IPS-15b (cell line): Measurements from ENCODE around the gene CPLX1.

ENCODE experiments used
- H3K27me3 ChIP-seq: one replicate; pipeline ENCODE4 v1.6.1; 2013; ENCODE audit warnings: low read length; ENCODE audit not compliant: control insufficient read depth, insufficient read depth
- H3K36me3 ChIP-seq: one replicate; pipeline ENCODE4 v1.6.1; 2013; ENCODE audit warnings: low read length; ENCODE audit not compliant: control insufficient read depth, insufficient read depth
- H3K4me1 ChIP-seq: one replicate; pipeline ENCODE4 v1.6.1; 2013; ENCODE audit warnings: mild to moderate bottlenecking, low read length; ENCODE audit not compliant: control insufficient read depth, insufficient read depth
- H3K4me3 ChIP-seq: one replicate; pipeline ENCODE4 v1.5.1; 2013; ENCODE audit warnings: low read depth, low read length
- H3K9ac ChIP-seq: one replicate; pipeline ENCODE4 v1.6.1; 2013; ENCODE audit warnings: low read depth, mild to moderate bottlenecking, low read length
- H3K9me3 ChIP-seq: one replicate; pipeline ENCODE4 v1.6.1; 2013; ENCODE audit warnings: mild to moderate bottlenecking, low read length; ENCODE audit not compliant: control insufficient read depth, insufficient read depth

CPLX1 gene

DNA sequence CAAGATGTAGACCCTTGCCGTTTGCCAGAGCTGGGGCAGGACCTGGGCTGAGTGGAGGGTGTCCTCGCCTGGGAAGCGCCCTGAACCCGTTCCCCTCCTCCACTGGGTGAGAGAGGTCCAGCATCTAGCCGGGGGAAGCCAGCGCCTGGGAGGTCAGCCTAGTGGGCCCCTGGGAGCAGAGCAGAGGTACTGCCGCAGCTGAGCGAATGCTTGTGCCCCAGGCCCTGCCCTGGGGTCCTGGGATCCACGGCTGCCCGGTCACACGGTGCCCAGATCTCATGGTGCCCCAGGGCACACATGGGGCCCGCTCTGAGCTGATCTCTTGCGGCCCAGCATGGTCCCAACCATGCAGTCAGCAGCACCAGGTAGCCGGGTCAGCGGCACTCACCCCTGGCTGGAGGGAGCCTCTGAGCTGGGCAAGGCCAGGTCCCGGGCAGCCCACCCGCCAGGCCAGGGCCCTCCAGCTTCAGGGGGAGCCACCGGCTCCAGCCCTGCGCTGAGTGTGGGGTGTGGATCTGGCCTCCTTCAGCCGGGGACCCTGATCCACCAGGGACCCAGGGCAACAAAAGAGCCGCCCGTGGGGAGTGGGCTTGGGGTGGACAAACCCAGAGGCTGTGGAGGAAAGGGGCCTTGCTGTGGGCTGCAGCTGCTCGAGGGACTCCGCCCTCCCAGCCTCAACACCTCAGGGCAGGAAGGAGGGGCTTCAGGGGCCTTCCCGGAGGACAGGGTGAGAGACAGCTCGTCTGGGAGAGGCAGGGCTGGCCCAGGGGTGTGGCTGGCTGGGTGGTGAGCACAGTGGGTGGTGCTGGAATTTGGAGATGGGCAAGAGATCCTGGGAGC, 4.1 kb upstream of the CPLX1 start:
- no peaks in the 10 kb centered on the region for H3K4me1 ChIP-seq
- no peak overlapping the region for H3K4me3 ChIP-seq
- H3K36me3 ChIP-seq, result no peaks in the 10 kb centered on the region
- no peak overlapping the region for H3K9ac ChIP-seq
- no peaks in the 10 kb centered on the region for H3K9me3 ChIP-seq
- peaks cover 16% of the 10 kb centered on the region for H3K27me3 ChIP-seq

DNA sequence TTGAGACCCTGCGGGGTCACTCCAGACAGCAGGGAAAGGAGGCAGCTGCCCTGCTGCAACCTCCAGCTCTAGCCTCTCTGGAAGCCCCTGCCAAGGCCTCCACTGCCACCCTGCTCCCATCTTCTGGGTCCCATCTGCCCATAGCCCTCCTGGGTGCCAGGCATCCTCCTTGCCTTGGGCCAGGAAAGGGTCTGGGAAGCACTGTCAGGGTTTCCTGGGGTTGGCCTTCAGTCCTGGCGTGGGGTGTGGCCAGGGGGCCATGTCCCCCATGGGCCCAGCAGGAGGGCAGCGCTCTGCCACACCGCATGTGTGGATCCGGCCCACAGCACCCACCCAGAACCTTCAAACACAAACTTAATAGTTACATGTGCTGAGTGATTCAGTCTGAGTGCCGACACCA, 3.4 kb upstream of the CPLX1 start:
- Histone ChIP-seq H3K4me3 (no peak overlapping the region), H3K36me3 (no peaks in the 10 kb centered on the region), H3K9ac (no peak overlapping the region), H3K9me3 (no peaks in the 10 kb centered on the region), H3K27me3 (peaks cover 23% of the 10 kb centered on the region), H3K4me1 (no peaks in the 10 kb centered on the region)

DNA sequence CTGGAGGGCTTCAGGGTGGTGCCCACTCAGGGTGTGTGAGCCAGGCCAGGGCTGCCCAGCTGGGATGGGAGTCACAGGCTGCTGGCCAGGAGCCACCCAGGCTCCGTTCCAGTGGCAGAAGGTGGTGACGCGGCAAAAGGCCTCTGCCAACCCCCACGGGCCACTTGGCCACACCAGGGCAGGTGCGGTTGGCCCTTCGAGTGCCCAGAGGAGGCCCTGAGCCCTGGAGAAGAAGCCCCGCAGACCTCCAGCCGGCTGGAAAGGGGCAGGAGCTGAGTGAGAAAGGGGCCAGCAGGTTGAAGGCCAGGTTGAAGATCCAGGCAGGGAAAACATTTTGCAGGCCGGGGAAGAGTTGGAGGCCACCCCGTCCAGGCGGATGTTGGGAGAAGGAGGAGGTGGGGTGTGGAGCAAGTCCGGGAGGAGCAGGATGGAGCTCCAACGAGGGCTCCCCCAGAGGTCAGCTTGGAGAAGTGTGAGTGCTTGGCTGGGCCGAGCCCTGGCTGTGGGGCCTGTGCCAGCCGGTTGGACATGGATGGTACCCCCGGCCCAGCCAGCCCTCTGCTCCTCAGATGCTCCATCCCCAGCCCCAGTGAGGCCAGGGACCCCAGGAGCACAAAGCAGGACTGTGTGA, 2.8 kb upstream of the CPLX1 start:
- Histone ChIP-seq H3K27me3 (peaks cover 27% of the 10 kb centered on the region), H3K4me3 (no peak overlapping the region), H3K4me1 (no peaks in the 10 kb centered on the region), H3K9ac (no peak overlapping the region), H3K36me3 (no peaks in the 10 kb centered on the region), H3K9me3 (no peaks in the 10 kb centered on the region)

DNA sequence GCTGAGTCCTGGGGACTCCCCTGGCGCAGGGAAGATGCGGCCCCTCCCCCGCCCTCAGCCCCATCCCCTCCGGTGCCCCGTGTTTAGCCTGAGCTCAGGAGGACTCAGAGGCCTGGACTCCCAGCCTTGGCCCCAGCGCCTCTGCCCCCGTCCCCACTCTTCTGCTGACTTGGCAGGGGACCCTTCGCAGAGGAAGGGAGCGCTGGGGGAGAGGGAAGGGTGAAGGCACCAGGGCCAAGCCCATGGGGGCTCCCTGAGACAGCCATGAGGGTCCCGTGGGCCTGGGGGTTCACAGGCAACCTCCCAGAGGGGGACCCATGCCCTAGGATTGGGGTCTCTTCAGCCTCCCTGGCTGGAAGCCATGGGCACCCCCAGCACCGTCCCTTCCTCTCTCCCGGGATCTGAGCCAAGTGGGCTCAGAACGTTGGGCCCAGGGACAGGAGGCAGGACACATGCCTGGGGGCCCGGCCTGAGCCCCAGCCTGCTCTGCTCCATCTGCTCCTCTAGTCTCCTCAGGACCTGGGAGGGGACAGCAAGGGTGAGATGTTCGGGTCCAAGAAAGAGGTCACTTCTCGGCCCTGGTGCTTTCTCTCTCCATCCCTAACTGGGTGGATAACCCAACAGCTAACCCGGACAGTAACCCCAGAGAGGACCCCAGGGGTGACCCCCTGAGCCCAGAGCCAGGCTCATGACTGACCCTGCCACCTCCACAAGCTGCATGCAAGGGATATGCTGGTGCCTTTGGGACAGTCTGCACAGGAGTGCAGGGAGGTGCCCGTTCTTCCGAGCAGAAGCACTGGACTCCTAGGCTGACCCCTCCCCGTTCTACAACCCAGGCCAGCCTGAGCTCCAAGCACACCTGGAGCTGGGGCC, 1.5 kb upstream of the CPLX1 start:
- H3K9me3 ChIP-seq, result no peaks in the 10 kb centered on the region
- H3K4me3 ChIP-seq, result peak overlapping the region; percentile 4
- no peaks in the 10 kb centered on the region for H3K36me3 ChIP-seq
- H3K4me1 ChIP-seq, result no peaks in the 10 kb centered on the region
- H3K9ac ChIP-seq, result no peak overlapping the region
- peaks cover 35% of the 10 kb centered on the region for H3K27me3 ChIP-seq

DNA sequence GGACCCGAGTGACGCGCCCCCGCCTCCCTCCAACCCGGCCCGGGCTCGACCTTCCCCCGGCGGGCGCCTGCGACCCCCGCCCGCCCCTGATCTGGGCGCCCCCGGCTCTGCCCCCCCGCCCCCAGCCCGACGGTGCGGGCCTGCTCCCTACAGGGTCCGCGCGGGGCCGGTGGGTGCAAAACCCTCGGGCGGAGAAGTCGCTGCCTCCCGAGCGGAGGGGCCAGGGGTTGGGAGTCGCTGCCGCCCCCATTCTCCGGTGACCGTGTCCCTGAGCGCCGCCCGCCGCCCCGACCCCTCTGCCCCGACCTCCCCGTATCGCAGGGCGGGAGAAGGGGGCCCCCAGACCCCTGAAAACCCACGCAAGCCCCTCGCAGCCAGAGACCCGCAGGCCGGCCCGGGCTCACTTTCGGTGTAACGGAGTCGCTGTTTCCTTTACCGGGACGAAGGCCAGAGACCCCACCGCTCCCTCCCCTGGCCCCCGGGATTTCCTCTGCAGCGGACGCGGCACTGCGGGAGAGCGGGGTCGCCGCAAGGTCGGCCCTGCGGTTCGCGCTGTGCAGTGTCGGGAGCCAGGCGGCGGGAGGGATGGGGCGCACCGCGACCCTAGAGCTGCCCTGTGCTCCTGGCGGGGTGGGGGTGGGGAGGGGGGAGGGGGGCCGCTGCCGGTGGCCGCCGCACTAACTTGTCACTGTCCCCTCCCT, 729 bp upstream of the CPLX1 start:
- no peak overlapping the region for H3K9ac ChIP-seq
- H3K4me3 ChIP-seq, result peak overlapping the region; percentile 49
- peaks cover 41% of the 10 kb centered on the region for H3K27me3 ChIP-seq
- no peaks in the 10 kb centered on the region for H3K9me3 ChIP-seq
- H3K36me3 ChIP-seq, result no peaks in the 10 kb centered on the region
- H3K4me1 ChIP-seq, result no peaks in the 10 kb centered on the region

DNA sequence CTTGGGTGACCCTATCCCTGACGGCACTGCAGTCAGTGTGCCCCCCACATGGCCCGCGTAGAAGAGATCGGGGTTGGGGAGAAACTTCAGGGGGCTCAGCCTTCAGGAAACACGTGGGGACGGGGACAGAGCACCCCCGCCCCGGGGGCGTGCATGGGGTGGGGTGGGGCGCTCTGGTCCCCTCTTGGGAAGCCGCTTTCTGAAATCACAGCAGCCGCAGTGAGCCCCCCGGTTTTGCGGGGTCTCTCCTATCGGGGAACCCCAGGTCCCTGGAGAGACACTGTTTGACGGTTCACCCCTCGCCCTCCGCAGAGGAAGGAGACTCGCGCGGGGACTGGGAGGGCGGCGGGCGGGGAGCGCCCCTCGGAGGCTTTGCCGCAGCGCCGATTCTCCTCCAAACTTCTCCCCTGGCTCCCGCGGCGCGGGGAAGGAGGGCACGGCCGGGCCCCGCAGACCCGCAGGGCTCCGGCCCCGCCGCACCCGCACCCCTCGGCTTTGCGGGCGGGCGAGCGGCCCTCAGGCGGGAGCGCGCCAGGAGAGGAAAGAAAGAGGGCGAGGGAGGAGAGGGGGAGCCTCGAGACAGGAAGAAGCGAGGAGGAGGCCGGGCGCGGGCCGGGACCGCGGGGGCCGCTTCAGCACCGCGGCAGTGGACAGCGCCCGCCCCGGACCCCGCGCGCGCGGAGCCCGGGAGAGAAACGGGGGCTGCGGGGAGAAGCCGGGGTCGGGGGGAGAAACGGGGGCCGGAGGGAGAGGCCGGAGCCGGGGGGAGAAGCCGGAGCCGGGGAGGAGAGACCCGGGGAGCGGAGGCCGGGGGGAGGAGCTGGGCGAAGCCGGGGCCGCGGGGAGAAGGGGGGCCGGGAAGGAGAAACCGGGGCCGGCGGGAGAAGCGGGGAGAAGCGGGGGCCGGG, 612 bp downstream of the CPLX1 start:
- Histone ChIP-seq H3K4me1 (no peaks in the 10 kb centered on the region), H3K4me3 (peak overlapping the region; percentile 32), H3K9me3 (no peaks in the 10 kb centered on the region), H3K36me3 (no peaks in the 10 kb centered on the region), H3K9ac (no peak overlapping the region), H3K27me3 (peaks cover 44% of the 10 kb centered on the region)

DNA sequence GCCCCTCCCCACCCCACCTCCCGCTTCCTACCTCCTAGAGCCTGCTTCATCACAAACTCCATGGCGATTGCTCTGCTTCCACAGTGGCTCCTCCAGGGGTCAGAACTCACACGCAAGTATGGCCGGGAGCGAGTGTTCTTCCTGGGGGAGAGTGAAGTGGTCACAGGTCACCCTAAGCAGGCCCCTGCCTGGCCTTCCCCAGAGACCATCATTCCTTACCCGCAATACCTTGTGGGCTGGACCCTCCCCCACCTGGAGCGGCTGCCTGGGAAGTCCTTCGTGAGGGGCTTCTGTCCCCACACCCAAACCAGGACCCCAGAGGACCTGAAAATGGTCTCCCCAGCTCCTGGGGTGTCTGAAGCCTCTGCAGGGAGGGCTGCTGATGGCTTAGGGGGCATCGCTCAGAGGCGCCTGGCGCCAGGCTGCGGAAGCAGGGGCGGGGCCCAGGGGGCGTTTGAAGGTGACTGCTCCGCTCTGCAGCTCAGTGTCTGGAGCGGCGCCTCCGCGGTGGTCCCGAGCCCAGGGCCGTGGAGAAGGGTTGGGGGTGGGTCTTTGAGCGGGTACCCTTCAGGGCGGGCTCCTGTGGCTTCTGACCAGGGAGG, 1.4 kb downstream of the CPLX1 start:
- Histone ChIP-seq H3K27me3 (peaks cover 44% of the 10 kb centered on the region), H3K4me3 (peak overlapping the region; percentile 32), H3K9ac (no peak overlapping the region), H3K36me3 (no peaks in the 10 kb centered on the region), H3K4me1 (no peaks in the 10 kb centered on the region), H3K9me3 (no peaks in the 10 kb centered on the region)

DNA sequence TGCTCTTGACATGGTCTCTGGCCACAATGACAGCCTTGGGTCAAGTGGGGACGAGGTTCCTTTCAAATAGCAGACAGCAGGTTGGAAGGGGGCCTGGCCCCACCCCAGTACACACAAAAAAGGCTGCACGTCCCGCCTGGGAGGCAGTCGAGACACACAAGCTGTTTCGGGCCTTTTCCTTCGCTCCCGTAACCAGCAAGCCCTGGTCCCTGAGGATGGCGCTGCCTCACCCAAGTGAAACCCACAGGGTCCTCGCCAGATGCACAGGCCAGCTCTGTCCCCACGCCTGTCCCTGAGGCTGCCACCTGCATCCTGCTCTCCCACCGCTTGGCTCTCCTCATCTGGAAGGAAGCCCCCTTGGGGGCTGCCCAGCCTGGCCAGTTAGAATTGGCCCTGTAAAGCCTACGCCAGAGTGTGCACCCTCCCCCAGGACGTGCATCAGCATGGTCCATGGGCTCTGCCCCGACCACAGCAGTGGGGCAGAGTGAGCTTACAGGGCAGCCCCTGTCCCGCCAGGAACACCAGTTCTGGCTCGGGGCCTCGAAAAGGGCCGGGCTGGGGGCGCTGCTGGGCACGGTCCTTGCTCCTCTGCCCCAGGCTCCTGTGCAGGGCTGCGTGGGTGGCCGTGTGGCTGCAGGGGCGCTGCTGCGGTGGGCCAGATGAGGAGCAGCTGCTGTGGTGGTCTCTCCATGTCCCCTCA, 2.0 kb downstream of the CPLX1 start:
- Histone ChIP-seq H3K4me3 (no peak overlapping the region), H3K9me3 (no peaks in the 10 kb centered on the region), H3K4me1 (no peaks in the 10 kb centered on the region), H3K27me3 (peaks cover 44% of the 10 kb centered on the region), H3K36me3 (no peaks in the 10 kb centered on the region), H3K9ac (no peak overlapping the region)

DNA sequence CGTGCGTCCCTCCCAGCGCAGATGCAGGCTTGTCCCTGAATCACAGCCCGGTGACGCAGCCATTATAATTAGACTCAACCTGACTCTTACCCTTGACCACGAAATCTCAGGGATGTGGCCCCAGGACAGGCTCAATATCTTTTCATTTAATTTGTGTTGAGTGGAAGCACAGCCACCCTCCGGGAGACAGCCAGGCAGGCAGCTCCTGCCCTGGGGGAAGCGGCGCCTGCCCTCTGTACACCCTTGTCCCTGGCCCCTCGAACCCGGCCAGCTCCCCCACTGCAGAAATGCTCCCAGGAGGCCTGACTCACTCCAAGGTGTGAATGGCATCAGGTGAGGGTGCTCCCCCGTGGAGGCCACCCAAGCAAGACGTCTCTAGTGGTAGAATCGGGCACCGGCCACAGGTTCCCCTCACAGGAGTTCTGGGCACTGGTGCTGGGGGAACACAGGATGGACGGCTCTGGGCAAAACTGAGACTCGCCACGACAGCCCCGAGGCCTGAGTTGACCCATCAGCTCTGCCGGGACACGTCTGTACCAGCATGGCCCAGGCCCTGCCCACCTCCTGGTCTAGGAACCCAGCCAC, 2.7 kb downstream of the CPLX1 start:
- Histone ChIP-seq H3K36me3 (no peaks in the 10 kb centered on the region), H3K9ac (no peak overlapping the region), H3K4me1 (no peaks in the 10 kb centered on the region), H3K27me3 (peaks cover 43% of the 10 kb centered on the region), H3K9me3 (no peaks in the 10 kb centered on the region), H3K4me3 (no peak overlapping the region)
